SK-N-SH treated with all-trans-retinoic acid at 6 μM for 48 hours (cell line): ENCODE measurements around the gene DFFB.

Source experiments
- ARNTL ChIP-seq: fragments of 450-650 bp; formaldehyde crosslinking; IDR thresholded peaks from 2 replicates; pipeline ENCODE4 v1.5.0; 2020; ENCODE audit warnings: low read depth, mild to moderate bottlenecking, moderate library complexity, borderline replicate concordance
- CREB5 ChIP-seq: fragments of 250-450 bp; sonication (Bioruptor Pico); IDR thresholded peaks from 2 replicates; pipeline ENCODE4 v1.5.1; 2020; ENCODE audit warnings: low read depth, mild to moderate bottlenecking, moderate library complexity
- ESRRG ChIP-seq: fragments of 250-450 bp; sonication (Bioruptor Pico); IDR thresholded peaks from 2 replicates; pipeline ENCODE4 v1.6.1; 2021; ENCODE audit warnings: mild to moderate bottlenecking
- ISL1 ChIP-seq: fragments of 250-450 bp; sonication (Bioruptor Pico); IDR thresholded peaks from 2 replicates; pipeline ENCODE4 v2.1.2; 2022; ENCODE audit warnings: mild to moderate bottlenecking, moderate library complexity
- PPARA ChIP-seq: fragments of 250-450 bp; sonication (Bioruptor Pico); IDR thresholded peaks from 2 replicates; pipeline ENCODE4 v1.5.0; 2020; ENCODE audit warnings: mild to moderate bottlenecking, borderline replicate concordance
- RARB ChIP-seq: fragments of 250-450 bp; sonication (Bioruptor Pico); IDR thresholded peaks from 2 replicates; pipeline ENCODE4 v1.8.0; 2021; ENCODE audit warnings: mild to moderate bottlenecking, moderate library complexity
- TOX ChIP-seq: fragments of 250-450 bp; sonication (Bioruptor Pico); IDR thresholded peaks from 2 replicates; pipeline ENCODE4 v1.8.0; 2021; ENCODE audit warnings: mild to moderate bottlenecking, moderate library complexity, borderline replicate concordance
- ZFP30 ChIP-seq: fragments of 450-650 bp; formaldehyde crosslinking; IDR thresholded peaks from 2 replicates; pipeline ENCODE4 v1.5.0; 2022; ENCODE audit warnings: mild to moderate bottlenecking, moderate library complexity
- ZNF8 ChIP-seq: fragments of 450-650 bp; formaldehyde crosslinking; IDR thresholded peaks from 2 replicates; pipeline ENCODE4 v1.5.0; 2020; ENCODE audit warnings: mild to moderate bottlenecking, moderate library complexity

DNA sequence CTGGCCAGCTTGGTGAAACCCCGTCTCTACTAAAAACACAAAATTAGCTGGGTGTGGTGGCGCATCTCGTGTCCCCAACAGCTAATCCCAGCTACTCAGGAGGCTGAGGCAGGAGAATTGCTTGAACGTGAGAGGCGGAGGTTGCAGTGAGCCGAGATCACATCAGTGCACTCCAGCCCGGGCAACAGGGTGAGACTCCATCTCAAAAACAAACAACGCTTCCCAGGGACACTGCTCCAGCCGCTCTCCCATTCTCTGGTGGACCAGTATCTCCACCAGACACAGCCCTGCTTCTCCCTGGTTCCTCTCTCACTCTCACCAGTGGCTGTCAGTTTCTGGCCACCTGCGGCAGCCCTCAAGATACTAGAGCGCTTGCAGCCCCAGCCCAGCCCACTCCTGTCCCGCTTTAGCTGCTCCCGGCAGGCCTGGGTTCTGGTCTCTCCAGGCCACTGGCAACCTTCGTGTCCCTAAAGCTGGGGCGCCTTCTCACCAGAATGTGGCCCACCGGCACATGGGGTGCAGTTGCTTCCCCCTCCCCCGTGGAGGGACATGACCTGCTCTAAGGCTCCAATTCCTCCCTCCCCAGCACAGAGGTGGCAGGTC, 40.0 kb upstream of the DFFB start:
- TF ChIP-seq TOX (no peak), PPARA (CRISPR knock-in tag) (no peak), ARNTL (CRISPR knock-in tag) (no peak), CREB5 (CRISPR knock-in tag) (no peak), ZFP30 (no peak), RARB (CRISPR knock-in tag) (no peak), ISL1 (CRISPR knock-in tag) (no peak), ESRRG (CRISPR knock-in tag) (no peak), ZNF8 (CRISPR knock-in tag) (no peak)
